GM19438 (cell line): ENCODE data around the gene OCEL1.
"Not testable (repeated sequence)": the region's sequence is repeated elsewhere in the genome, so short reads cannot be mapped to it uniquely, and the experiment has no call there.

Source experiments
- ATAC-seq: cut with Tn5 transposase; IDR thresholded peaks from one replicate; pipeline ENCODE4 v1.9.1; 2021; ENCODE audit warnings: low read depth; ENCODE audit not compliant: unreplicated experiment

Gene OCEL1

GRCh38 chr19:17260842-17261325, 34.9 kb downstream of the OCEL1 start:
- ATAC-seq: peak; percentile 83

- no peak for ATAC-seq
Measured at GRCh38 chr19:17262557-17262956, 36.5 kb downstream of the OCEL1 start.

GRCh38 chr19:17263712-17264640, 38.0 kb downstream of the OCEL1 start:
- ATAC-seq: no peak

GRCh38 chr19:17264641-17264979, 38.6 kb downstream of the OCEL1 start, which contains the start of gene USHBP1:
TSS of gene USHBP1 (minus strand) at chr19:17264745. CDS start at chr19:17264299, 446 bp downstream.
- ATAC-seq: no peak

GRCh38 chr19:17266026-17266425, 40.0 kb downstream of the OCEL1 start:
- ATAC-seq: no peak

GRCh38 chr19:17266589-17266974, 40.6 kb downstream of the OCEL1 start:
- no peak for ATAC-seq

- peak; percentile 92 for ATAC-seq
Measured at GRCh38 chr19:17266975-17267788, 41.2 kb downstream of the OCEL1 start, which contains the start of gene BABAM1. TSS of gene BABAM1 (plus strand) at chr19:17267443. CDS start at chr19:17268807, 1,364 bp downstream.

GRCh38 chr19:17268754-17269153, 42.7 kb downstream of the OCEL1 start:
- no peak for ATAC-seq

- not testable (repeated sequence) for ATAC-seq
Measured at GRCh38 chr19:17274892-17275291, 48.9 kb downstream of the OCEL1 start.

GRCh38 chr19:17275441-17276175, 49.6 kb downstream of the OCEL1 start:
- no peak for ATAC-seq
